Astrocyte of the cerebellum (primary cell): ENCODE measurements around the gene TIGD1.

ENCODE experiments used
- DNase-seq: peaks from one replicate; pipeline ENCODE4 v3.0.0-alpha.2; 2011; ENCODE audit warnings: low read depth
- H3K4me3 ChIP-seq: 2 replicates; pipeline ENCODE4 v1.5.1; 2011; ENCODE audit warnings: mild to moderate bottlenecking, low read depth, low read length, moderate library complexity
- CTCF ChIP-seq: IDR thresholded peaks from 2 replicates; pipeline ENCODE4 v1.5.1; 2012; ENCODE audit warnings: low read length, low read depth, moderate library complexity, mild to moderate bottlenecking; ENCODE audit errors: missing control alignments
- in situ Hi-C: cut with HindIII; loops from 2 replicates; pipeline ENCODE4 v1.10.0; 2017; ENCODE audit warnings: low sequenced_read_pairs

The TIGD1 gene

GRCh38 chr2:232550354-232551249 lies at the start of gene TIGD1, which contains the start of gene EIF4E2:
Gene TIGD1 (minus strand): TSS chr2:232550557. CDS start chr2:232549882, 675 bp downstream.
Gene EIF4E2 (plus strand): TSS chr2:232550689. CDS start chr2:232550725, 36 bp downstream.
- peak within 1 kb of the TSS; percentile 69 for H3K4me3 ChIP-seq
- peak; percentile 5 for TF ChIP-seq CTCF
- peak; percentile 82 for DNase-seq
- in situ Hi-C loops: no loop called here

GRCh38 chr2:232598293-232598692 lies 47.9 kb upstream of the TIGD1 start:
- no peak overlapping the region for H3K4me3 ChIP-seq
- no peak for TF ChIP-seq CTCF
- in situ Hi-C loops: no loop called here
- no peak for DNase-seq

GRCh38 chr2:232597362-232598079 lies 47.2 kb upstream of the TIGD1 start:
- no peak overlapping the region for H3K4me3 ChIP-seq
- no peak for DNase-seq
- TF ChIP-seq CTCF: no peak
- in situ Hi-C loops: no loop called here

GRCh38 chr2:232593982-232594381 lies 43.6 kb upstream of the TIGD1 start:
- DNase-seq: no peak
- no peak for TF ChIP-seq CTCF
- in situ Hi-C loops: loop anchor here (5.0 kb wide), 1 partner anchor 78 kb away; no protein-coding TSS in a partner anchor
- no peak overlapping the region for H3K4me3 ChIP-seq

- peak; percentile 66 for DNase-seq
- no peak for TF ChIP-seq CTCF
- in situ Hi-C loops: loop anchor here (5.0 kb wide), 1 partner anchor 79 kb away; no protein-coding TSS in a partner anchor
- H3K4me3 ChIP-seq: no peak overlapping the region
Observed at GRCh38 chr2:232592772-232593395, 42.5 kb upstream of the TIGD1 start.

- no peak overlapping the region for H3K4me3 ChIP-seq
- TF ChIP-seq CTCF: no peak
- in situ Hi-C loops: no loop called here
- peak; percentile 74 for DNase-seq
Observed at GRCh38 chr2:232588680-232589585, 38.6 kb upstream of the TIGD1 start.
